GM12874 (cell line): ENCODE results near the gene PRKAR1B.

Experiments used
- CTCF ChIP-seq: IDR thresholded peaks from 2 replicates; pipeline ENCODE4 v1.5.1; 2011; ENCODE audit warnings: low read depth, mild to moderate bottlenecking, control low read depth, low read length, moderate library complexity; ENCODE audit not compliant: insufficient read depth

The PRKAR1B gene

GRCh38 chr7:756928-757560, 30.0 kb upstream of the PRKAR1B start:
- no peak for TF ChIP-seq CTCF

- TF ChIP-seq CTCF = no peak
Observed at GRCh38 chr7:756231-756927, 29.3 kb upstream of the PRKAR1B start.

- no peak for TF ChIP-seq CTCF
Observed at GRCh38 chr7:755413-755805, 28.3 kb upstream of the PRKAR1B start.

- TF ChIP-seq CTCF = no peak
Observed at GRCh38 chr7:754531-755412, 27.7 kb upstream of the PRKAR1B start.

- TF ChIP-seq CTCF = no peak
Observed at GRCh38 chr7:753190-753589, 26.1 kb upstream of the PRKAR1B start.

GRCh38 chr7:751826-752225, 24.7 kb upstream of the PRKAR1B start:
- TF ChIP-seq CTCF = no peak

- TF ChIP-seq CTCF = no peak
Observed at GRCh38 chr7:750111-750905, 23.2 kb upstream of the PRKAR1B start.
